Measurements from ENCODE around the gene RUVBL1.

- TF ChIP-seq ESRRG (CRISPR knock-in tag; IDR thresholded peaks at IDR 0.05) (no peak), TOX (CRISPR knock-in tag; IDR thresholded peaks at IDR 0.05; ENCODE audit: borderline replicate concordance) (no peak), ZNF70 (CRISPR knock-in tag; IDR thresholded peaks at IDR 0.05) (no peak), POU6F1 (CRISPR knock-in tag; IDR thresholded peaks at IDR 0.05; ENCODE audit: borderline replicate concordance, low read depth) (no peak)
Measured at GRCh38 chr3:128077665-128078064, 45.9 kb downstream of the RUVBL1 start.

Data from SK-N-SH treated with all-trans-retinoic acid at 6 μM for 48 hours (cell line).